CD14-positive monocyte (primary cell): ENCODE data around the gene THSD7B. TPM values are rescaled to one million over a fixed set of nuclear protein-coding genes. Genes with fewer than 3 reads are reported as not detected.

Source experiments
- DNase-seq, 3 donors: peaks; one replicate each; pipeline ENCODE4 v3.0.0-alpha.2; 2011 to 2022
- H2AFZ ChIP-seq: 2 replicates; pipeline ENCODE4 v1.6.0; 2012; ENCODE audit warnings: mild to moderate bottlenecking, low read depth, low read length, inconsistent platforms; ENCODE audit not compliant: insufficient read depth, poor library complexity, severe bottlenecking
- H3K27ac ChIP-seq, 2 donors: 1 replicate in 1 of 2; 2 replicates in 1 of 2; pipeline ENCODE4 v1.5.1; 2012 to 2013; ENCODE audit warnings: low read length in 2 of 2, control low read depth in 1 of 2, inconsistent platforms in 1 of 2, low read depth in 1 of 2, mild to moderate bottlenecking in 1 of 2
- H3K27me3 ChIP-seq, 2 donors: one replicate each; pipeline versions ENCODE4 v1.6.0 to v1.6.1; 2011 to 2013; ENCODE audit warnings: low read length in 2 of 2; ENCODE audit not compliant: control insufficient read depth in 2 of 2, insufficient read depth in 2 of 2
- H3K36me3 ChIP-seq, 2 donors: replicated peaks in 1 of 2; 1 replicate in 1 of 2; 2 replicates in 1 of 2; pipeline versions ENCODE4 v1.5.1 to v1.6.1; 2012 to 2013; ENCODE audit warnings: low read length in 2 of 2, control low read depth in 1 of 2, inconsistent platforms in 1 of 2, mild to moderate bottlenecking in 1 of 2; ENCODE audit not compliant: insufficient read depth in 2 of 2, control insufficient read depth in 1 of 2
- H3K4me1 ChIP-seq, 2 donors: 1 replicate in 1 of 2; 2 replicates in 1 of 2; pipeline versions ENCODE4 v1.5.1 to v1.6.1; 2012 to 2013; ENCODE audit warnings: low read length in 2 of 2, control low read depth in 1 of 2, inconsistent platforms in 1 of 2, mild to moderate bottlenecking in 1 of 2, moderate library complexity in 1 of 2; ENCODE audit not compliant: insufficient read depth in 2 of 2, control insufficient read depth in 1 of 2
- H3K4me2 ChIP-seq: replicated peaks from 2 replicates; pipeline ENCODE3; 2012; ENCODE audit warnings: low read length, moderate library complexity, mild to moderate bottlenecking; ENCODE audit not compliant: poor library complexity, severe bottlenecking; ENCODE audit errors: extremely low read depth
- H3K4me3 ChIP-seq, 3 experiments: fragments of 200-600 bp in 1 of 3; sonication (generic) in 1 of 3; replicated peaks in 1 of 3; 1 replicate in 2 of 3; 2 replicates in 1 of 3; pipeline ENCODE4 v1.5.1; 2011 to 2013; ENCODE audit warnings: low read length in 3 of 3, mild to moderate bottlenecking in 3 of 3, control low read depth in 2 of 3, low read depth in 2 of 3, inconsistent platforms in 1 of 3, moderate library complexity in 1 of 3
- H3K79me2 ChIP-seq: 2 replicates; pipeline ENCODE4 v1.6.0; 2012; ENCODE audit warnings: mild to moderate bottlenecking, control low read depth, inconsistent platforms, low read length, moderate library complexity; ENCODE audit not compliant: insufficient read depth
- H3K9ac ChIP-seq: 2 replicates; pipeline ENCODE4 v1.6.0; 2017; ENCODE audit warnings: low read length, mild to moderate bottlenecking; ENCODE audit not compliant: insufficient read depth, poor library complexity, severe bottlenecking
- H3K9me3 ChIP-seq, 2 donors: replicated peaks in 1 of 2; 1 replicate in 1 of 2; 2 replicates in 1 of 2; pipeline versions ENCODE4 v1.5.1 to v1.6.1; 2012 to 2013; ENCODE audit warnings: low read length in 2 of 2, control low read depth in 1 of 2; ENCODE audit not compliant: control insufficient read depth in 1 of 2, insufficient read depth in 1 of 2
- H4K20me1 ChIP-seq: 2 replicates; pipeline ENCODE4 v1.6.0; 2012; ENCODE audit warnings: mild to moderate bottlenecking, low read length, control low read depth, moderate library complexity; ENCODE audit not compliant: insufficient read depth
- H3K27ac Mint-ChIP-seq, 7 donors: one replicate each; pipeline ENCODE4 v1.8.0; 2020; ENCODE audit warnings: mild to moderate bottlenecking in 7 of 7, mixed read lengths in 7 of 7, moderate library complexity in 6 of 7, inconsistent platforms in 2 of 7
- H3K27me3 Mint-ChIP-seq, 3 donors: one replicate each; pipeline ENCODE4 v1.8.0; 2021 to 2022; ENCODE audit warnings: low read depth in 3 of 3, mild to moderate bottlenecking in 3 of 3, mixed read lengths in 3 of 3, moderate library complexity in 3 of 3, inconsistent platforms in 1 of 3
- H3K36me3 Mint-ChIP-seq, 2 donors: one replicate each; pipeline ENCODE4 v1.8.0; 2020; ENCODE audit warnings: mixed read lengths in 2 of 2, inconsistent platforms in 1 of 2, mild to moderate bottlenecking in 1 of 2
- H3K4me1 Mint-ChIP-seq: one replicate; pipeline ENCODE4 v1.8.0; 2020; ENCODE audit warnings: mild to moderate bottlenecking, mixed read lengths
- H3K4me3 Mint-ChIP-seq, 2 donors: one replicate each; pipeline ENCODE4 v1.8.0; 2020; ENCODE audit warnings: mild to moderate bottlenecking in 2 of 2, mixed read lengths in 2 of 2, moderate library complexity in 1 of 2
- H3K9me3 Mint-ChIP-seq, 7 donors: one replicate each; pipeline ENCODE4 v1.8.0; 2020 to 2022; ENCODE audit warnings: mixed read lengths in 7 of 7, mild to moderate bottlenecking in 6 of 7, moderate library complexity in 6 of 7, inconsistent platforms in 2 of 7
- WGBS: methylation state at CpG from one replicate; pipeline ENCODE4 v1.1.5; 2013; ENCODE audit warnings: missing lambda C conversion rate; ENCODE audit not compliant: insufficient coverage; 5-methylcytosine and 5-hydroxymethylcytosine counted together
- intact Hi-C, 2 donors: fragments of 100-400 bp; cut with micrococcal nuclease; formaldehyde crosslinking; loops; one replicate each; pipeline versions ENCODE4 v1.15.0 to v1.15.1; 2023
- polyA plus RNA-seq, 3 donors: library from polyadenylated mRNA; depleted of rRNA in 1 of 3; unstranded in 2 of 3; stranded (reverse) in 1 of 3; fragments of 300-500 nt in 2 of 3; fragments of >200 nt in 1 of 3; fragmentation: Illumina TruSeq in 2 of 3; gene quantifications; 1 replicate in 2 of 3; 2 replicates in 1 of 3; pipeline ENCODE4 v1.2.3, GENCODE V29; 2012 to 2021
- TF ChIP-seq, protein P1 (sequence below): fragments of 200-600 bp; IDR thresholded peaks from one replicate; pipeline ENCODE4 v1.8.0; 2022; ENCODE audit warnings: antibody characterized with exemption, mild to moderate bottlenecking

Gene THSD7B
- polyA plus RNA-seq, 3 donors, result not detected

DNA sequence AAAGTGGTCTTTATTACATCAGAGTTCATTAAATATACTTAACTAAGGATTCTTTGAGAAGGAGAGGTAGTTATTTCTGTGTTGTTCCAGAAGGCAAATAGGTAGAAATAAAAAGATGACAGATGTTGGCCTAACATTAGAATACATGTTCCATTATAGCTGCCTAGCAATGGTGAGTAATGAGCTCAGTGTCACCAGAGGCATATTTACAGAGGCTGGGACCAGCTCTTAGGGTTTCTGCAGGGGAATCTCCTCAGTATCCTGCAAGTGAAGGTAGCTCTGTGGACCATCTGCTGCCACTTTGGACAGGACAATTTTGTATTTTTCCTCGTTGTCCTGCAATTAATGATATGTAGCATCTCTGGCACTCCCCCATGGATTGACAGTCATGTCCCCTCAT lies 416.0 kb downstream of the THSD7B start:
- Histone ChIP-seq H2AFZ (no peak overlapping the region), H3K4me1 (peaks cover 12 to 19% of the 10 kb centered on the region in 2 donors), H3K27ac (no peak overlapping the region), H4K20me1 (no peaks in the 10 kb centered on the region), H3K27me3 (no peaks in the 10 kb centered on the region), H3K9me3 (no peaks in the 10 kb centered on the region), H3K4me3 (no peak overlapping the region), H3K9ac (no peak overlapping the region), H3K4me2 (no peak overlapping the region), H3K36me3 (no peaks in the 10 kb centered on the region), H3K79me2 (no peaks in the 10 kb centered on the region)
- TF ChIP-seq, protein P1, sequence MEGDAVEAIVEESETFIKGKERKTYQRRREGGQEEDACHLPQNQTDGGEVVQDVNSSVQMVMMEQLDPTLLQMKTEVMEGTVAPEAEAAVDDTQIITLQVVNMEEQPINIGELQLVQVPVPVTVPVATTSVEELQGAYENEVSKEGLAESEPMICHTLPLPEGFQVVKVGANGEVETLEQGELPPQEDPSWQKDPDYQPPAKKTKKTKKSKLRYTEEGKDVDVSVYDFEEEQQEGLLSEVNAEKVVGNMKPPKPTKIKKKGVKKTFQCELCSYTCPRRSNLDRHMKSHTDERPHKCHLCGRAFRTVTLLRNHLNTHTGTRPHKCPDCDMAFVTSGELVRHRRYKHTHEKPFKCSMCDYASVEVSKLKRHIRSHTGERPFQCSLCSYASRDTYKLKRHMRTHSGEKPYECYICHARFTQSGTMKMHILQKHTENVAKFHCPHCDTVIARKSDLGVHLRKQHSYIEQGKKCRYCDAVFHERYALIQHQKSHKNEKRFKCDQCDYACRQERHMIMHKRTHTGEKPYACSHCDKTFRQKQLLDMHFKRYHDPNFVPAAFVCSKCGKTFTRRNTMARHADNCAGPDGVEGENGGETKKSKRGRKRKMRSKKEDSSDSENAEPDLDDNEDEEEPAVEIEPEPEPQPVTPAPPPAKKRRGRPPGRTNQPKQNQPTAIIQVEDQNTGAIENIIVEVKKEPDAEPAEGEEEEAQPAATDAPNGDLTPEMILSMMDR, result no peak
- H3K27ac Mint-ChIP-seq, result no peak overlapping the region
- peaks cover 0 to 6% (median 2%) of the 10 kb centered on the region in 7 donors for H3K9me3 Mint-ChIP-seq
- no peak overlapping the region for H3K4me3 Mint-ChIP-seq
- H3K36me3 Mint-ChIP-seq, result no peaks in the 10 kb centered on the region
- WGBS, result 71% methylated on average over 1 of the region's 1 CpG
- peaks cover 16% of the 10 kb centered on the region for H3K4me1 Mint-ChIP-seq
- H3K27me3 Mint-ChIP-seq, result peaks cover 0 to 2% (median 0%) of the 10 kb centered on the region in 3 donors
- no peak for DNase-seq
- intact Hi-C loops, result no loop called here

DNA sequence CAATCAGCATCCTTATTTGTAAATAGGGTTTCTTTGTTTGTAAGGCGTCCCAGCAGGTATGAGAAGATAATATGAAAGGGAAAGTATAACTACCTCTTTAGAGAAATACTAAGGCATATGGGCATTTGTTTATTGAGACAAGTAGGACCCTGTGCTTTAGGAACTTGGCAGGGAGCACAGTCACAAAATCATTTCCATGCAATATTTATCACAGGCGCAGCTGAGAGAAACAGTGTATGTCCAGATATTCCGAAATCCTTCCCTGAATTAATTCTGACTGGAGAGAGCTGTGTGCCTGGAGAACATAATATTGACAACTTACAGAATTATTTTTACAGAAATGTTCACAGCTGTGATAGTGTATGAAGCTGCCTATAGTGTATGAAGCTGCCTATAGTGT lies 416.7 kb downstream of the THSD7B start:
- no CpG with 5 or more reads among the region's 3 CpGs for WGBS
- Mint-ChIP-seq H3K9me3 (peaks cover 0 to 6% (median 2%) of the 10 kb centered on the region in 7 donors), H3K27ac (no peak overlapping the region), H3K4me1 (peaks cover 17% of the 10 kb centered on the region), H3K27me3 (no peaks in the 10 kb centered on the region), H3K4me3 (no peak overlapping the region), H3K36me3 (no peaks in the 10 kb centered on the region)
- Histone ChIP-seq H3K36me3 (no peaks in the 10 kb centered on the region), H3K9me3 (no peaks in the 10 kb centered on the region), H3K9ac (no peak overlapping the region), H3K79me2 (no peaks in the 10 kb centered on the region), H4K20me1 (no peaks in the 10 kb centered on the region), H3K27me3 (no peaks in the 10 kb centered on the region), H3K4me2 (no peak overlapping the region), H2AFZ (no peak overlapping the region), H3K4me1 (peaks cover 12 to 20% of the 10 kb centered on the region in 2 donors), H3K27ac (no peak overlapping the region), H3K4me3 (no peak overlapping the region)
- intact Hi-C loops, result no loop called here
- TF ChIP-seq, protein P1, result no peak
- DNase-seq, result no peak
